ENCODE measurements around the gene ARHGAP11A. TPM values are rescaled to one million over a fixed set of nuclear protein-coding genes. Genes with fewer than 3 reads are reported as not detected.
"Not testable (repeated sequence)": the region's sequence is repeated elsewhere in the genome, so short reads cannot be mapped to it uniquely, and the experiment has no call there.

Gene ARHGAP11A, protein sequence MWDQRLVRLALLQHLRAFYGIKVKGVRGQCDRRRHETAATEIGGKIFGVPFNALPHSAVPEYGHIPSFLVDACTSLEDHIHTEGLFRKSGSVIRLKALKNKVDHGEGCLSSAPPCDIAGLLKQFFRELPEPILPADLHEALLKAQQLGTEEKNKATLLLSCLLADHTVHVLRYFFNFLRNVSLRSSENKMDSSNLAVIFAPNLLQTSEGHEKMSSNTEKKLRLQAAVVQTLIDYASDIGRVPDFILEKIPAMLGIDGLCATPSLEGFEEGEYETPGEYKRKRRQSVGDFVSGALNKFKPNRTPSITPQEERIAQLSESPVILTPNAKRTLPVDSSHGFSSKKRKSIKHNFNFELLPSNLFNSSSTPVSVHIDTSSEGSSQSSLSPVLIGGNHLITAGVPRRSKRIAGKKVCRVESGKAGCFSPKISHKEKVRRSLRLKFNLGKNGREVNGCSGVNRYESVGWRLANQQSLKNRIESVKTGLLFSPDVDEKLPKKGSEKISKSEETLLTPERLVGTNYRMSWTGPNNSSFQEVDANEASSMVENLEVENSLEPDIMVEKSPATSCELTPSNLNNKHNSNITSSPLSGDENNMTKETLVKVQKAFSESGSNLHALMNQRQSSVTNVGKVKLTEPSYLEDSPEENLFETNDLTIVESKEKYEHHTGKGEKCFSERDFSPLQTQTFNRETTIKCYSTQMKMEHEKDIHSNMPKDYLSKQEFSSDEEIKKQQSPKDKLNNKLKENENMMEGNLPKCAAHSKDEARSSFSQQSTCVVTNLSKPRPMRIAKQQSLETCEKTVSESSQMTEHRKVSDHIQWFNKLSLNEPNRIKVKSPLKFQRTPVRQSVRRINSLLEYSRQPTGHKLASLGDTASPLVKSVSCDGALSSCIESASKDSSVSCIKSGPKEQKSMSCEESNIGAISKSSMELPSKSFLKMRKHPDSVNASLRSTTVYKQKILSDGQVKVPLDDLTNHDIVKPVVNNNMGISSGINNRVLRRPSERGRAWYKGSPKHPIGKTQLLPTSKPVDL
- polyA plus RNA-seq (2013, experiment 1 of 4) = 53.6 TPM
- polyA plus RNA-seq (2013, experiment 2 of 4) = 45.3 TPM
- 40.7 TPM for polyA plus RNA-seq (2013, experiment 3 of 4)
- polyA plus RNA-seq (2013, experiment 4 of 4) = 40.2 TPM

DNA sequence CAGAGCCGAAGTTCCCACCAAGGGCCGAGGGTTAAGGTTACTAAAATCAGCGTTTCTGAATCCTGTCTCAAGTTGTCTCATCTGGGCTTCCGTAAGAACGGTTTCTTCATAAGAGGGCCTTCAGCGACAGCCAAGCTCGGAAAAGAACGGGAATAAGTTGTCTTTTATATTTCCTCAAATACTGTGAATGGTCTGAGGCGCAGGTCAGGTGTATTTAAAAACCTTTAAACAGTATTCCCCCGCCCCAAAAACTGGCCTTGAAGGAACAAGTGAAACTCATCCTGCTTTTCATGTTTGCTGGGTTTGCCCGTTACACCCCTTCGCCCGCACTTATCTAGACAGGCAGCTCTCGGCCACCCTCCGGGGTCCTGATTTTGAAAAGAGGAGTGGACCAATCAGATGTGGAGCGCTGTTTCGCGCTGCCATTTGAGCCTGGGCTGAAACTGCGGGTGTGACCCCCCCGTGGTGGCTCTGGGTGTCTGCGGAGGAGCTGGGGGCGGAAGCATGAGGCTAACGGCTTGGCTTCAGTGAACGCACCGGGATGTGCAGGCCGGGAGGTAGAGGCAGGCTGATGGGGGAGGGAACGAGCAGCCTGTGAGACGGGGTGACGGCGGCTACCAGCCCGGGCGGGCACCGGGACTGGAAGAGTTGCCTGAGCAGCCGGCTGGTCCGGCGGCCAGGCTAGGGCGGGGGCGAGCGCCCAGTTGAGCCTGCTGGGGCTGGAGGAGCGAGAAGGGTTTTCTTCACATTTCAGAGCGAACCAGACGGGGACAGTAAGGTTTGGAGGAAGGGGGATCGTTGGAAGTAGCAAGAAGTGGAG, at the start of gene ARHGAP11A:
ARHGAP11A (plus strand) TSS at position 454 of the 820 bp plus-strand sequence. CDS start 708 bp downstream, outside the sequence.
- not testable (repeated sequence) for H3K9me3 ChIP-seq (ENCODE audit: control insufficient read depth, low read length); H3K4me1 ChIP-seq (ENCODE audit: control insufficient read depth, insufficient read depth, low read length); H3K27me3 ChIP-seq (ENCODE audit: control insufficient read depth, insufficient read depth, low read length, poor library complexity, severe bottlenecking); H3K36me3 ChIP-seq (ENCODE audit: control insufficient read depth, insufficient read depth, low read length)
- peak within 1 kb of the TSS; percentile 58 for H3K4me3 ChIP-seq (ENCODE audit: insufficient read depth, low read depth, low read length)
- 0 to 1% methylated on average over 21 to 27 of the region's 43 CpGs for WGBS, 2 experiments
- peak within 1 kb of the TSS; percentile 82 for H3K27ac ChIP-seq (ENCODE audit: insufficient read depth, low read depth, low read length, poor library complexity, severe bottlenecking)

DNA sequence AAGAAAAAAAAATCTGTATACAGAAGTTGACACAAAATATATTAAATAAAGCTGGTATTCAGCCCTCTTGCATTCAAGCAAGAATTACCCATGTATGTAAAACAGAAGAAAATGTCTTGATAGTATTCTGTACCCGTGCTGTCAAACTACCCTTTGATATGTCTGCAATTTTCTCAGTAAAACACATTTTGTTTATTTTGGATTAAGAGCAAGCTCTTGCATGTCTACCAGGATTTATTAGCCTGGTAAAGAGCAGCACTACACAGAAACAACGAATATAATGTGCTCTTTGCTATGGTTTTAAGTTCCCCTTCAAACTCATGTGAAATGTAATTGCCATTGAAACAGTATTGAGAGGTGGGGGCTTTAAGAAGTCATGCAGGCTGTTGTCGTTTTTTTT, 46.3 kb upstream of the ARHGAP11A start:
- H3K9me3 ChIP-seq (ENCODE audit: control insufficient read depth, low read length); H3K4me3 ChIP-seq (ENCODE audit: insufficient read depth, low read depth, low read length); H3K27me3 ChIP-seq (ENCODE audit: control insufficient read depth, insufficient read depth, low read length, poor library complexity, severe bottlenecking); H3K36me3 ChIP-seq (ENCODE audit: control insufficient read depth, insufficient read depth, low read length); H3K27ac ChIP-seq (ENCODE audit: insufficient read depth, low read depth, low read length, poor library complexity, severe bottlenecking); H3K4me1 ChIP-seq (ENCODE audit: control insufficient read depth, insufficient read depth, low read length): not testable (repeated sequence)
- no CpG with 5 or more reads among the region's 3 CpGs for WGBS, 2 experiments

GRCh38 chr15:32578482-32578881, 36.8 kb upstream of the ARHGAP11A start:
- H3K36me3 ChIP-seq (ENCODE audit: control insufficient read depth, insufficient read depth, low read length); H3K4me3 ChIP-seq (ENCODE audit: insufficient read depth, low read depth, low read length); H3K9me3 ChIP-seq (ENCODE audit: control insufficient read depth, low read length); H3K27ac ChIP-seq (ENCODE audit: insufficient read depth, low read depth, low read length, poor library complexity, severe bottlenecking); H3K27me3 ChIP-seq (ENCODE audit: control insufficient read depth, insufficient read depth, low read length, poor library complexity, severe bottlenecking); H3K4me1 ChIP-seq (ENCODE audit: control insufficient read depth, insufficient read depth, low read length): not testable (repeated sequence)
- 20% methylated on average over 1 of the region's 4 CpGs; no CpG with 5 or more reads in 1 of the 2 experiments for WGBS, 2 experiments

GRCh38 chr15:32585844-32586243, 29.5 kb upstream of the ARHGAP11A start:
- not testable (repeated sequence) for H3K9me3 ChIP-seq (ENCODE audit: control insufficient read depth, low read length); H3K4me1 ChIP-seq (ENCODE audit: control insufficient read depth, insufficient read depth, low read length); H3K36me3 ChIP-seq (ENCODE audit: control insufficient read depth, insufficient read depth, low read length); H3K4me3 ChIP-seq (ENCODE audit: insufficient read depth, low read depth, low read length); H3K27ac ChIP-seq (ENCODE audit: insufficient read depth, low read depth, low read length, poor library complexity, severe bottlenecking); H3K27me3 ChIP-seq (ENCODE audit: control insufficient read depth, insufficient read depth, low read length, poor library complexity, severe bottlenecking)
- whole genome bisulfite sequencing, 2 experiments = 89 to 91% methylated on average over 1 to 2 of the region's 4 CpGs

- not testable (repeated sequence) for H3K4me3 ChIP-seq (ENCODE audit: insufficient read depth, low read depth, low read length); H3K9me3 ChIP-seq (ENCODE audit: control insufficient read depth, low read length); H3K4me1 ChIP-seq (ENCODE audit: control insufficient read depth, insufficient read depth, low read length); H3K27ac ChIP-seq (ENCODE audit: insufficient read depth, low read depth, low read length, poor library complexity, severe bottlenecking); H3K27me3 ChIP-seq (ENCODE audit: control insufficient read depth, insufficient read depth, low read length, poor library complexity, severe bottlenecking); H3K36me3 ChIP-seq (ENCODE audit: control insufficient read depth, insufficient read depth, low read length)
- no CpG with 5 or more reads among the region's 8 CpGs for WGBS, 2 experiments
Measured at GRCh38 chr15:32593151-32593550, 22.2 kb upstream of the ARHGAP11A start, which contains the start of gene GOLGA8N. GOLGA8N (plus strand) TSS chr15:32593456.

DNA sequence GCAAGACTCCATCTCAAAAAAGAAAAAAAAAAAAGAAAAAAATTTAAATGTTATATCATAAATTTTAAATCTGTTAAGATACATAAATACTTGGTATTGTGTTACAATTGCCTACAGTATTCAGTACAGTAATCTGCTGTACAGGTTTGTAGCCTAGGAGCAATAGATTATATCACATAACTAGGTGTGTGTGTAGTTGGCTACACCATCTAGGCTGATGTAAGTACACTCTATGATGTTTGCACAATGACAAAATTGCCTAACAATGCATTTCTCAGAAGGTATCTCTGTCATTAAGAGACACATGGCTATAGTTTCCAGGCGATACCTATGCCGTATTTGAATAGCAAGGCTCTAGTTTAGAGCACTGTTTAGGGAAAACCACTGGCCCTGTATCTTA, 5.8 kb upstream of the ARHGAP11A start:
- H3K4me3 ChIP-seq (ENCODE audit: insufficient read depth, low read depth, low read length); H3K36me3 ChIP-seq (ENCODE audit: control insufficient read depth, insufficient read depth, low read length); H3K27ac ChIP-seq (ENCODE audit: insufficient read depth, low read depth, low read length, poor library complexity, severe bottlenecking); H3K4me1 ChIP-seq (ENCODE audit: control insufficient read depth, insufficient read depth, low read length); H3K27me3 ChIP-seq (ENCODE audit: control insufficient read depth, insufficient read depth, low read length, poor library complexity, severe bottlenecking); H3K9me3 ChIP-seq (ENCODE audit: control insufficient read depth, low read length): not testable (repeated sequence)
- 96 to 100% methylated on average over 2 of the region's 2 CpGs for WGBS, 2 experiments

DNA sequence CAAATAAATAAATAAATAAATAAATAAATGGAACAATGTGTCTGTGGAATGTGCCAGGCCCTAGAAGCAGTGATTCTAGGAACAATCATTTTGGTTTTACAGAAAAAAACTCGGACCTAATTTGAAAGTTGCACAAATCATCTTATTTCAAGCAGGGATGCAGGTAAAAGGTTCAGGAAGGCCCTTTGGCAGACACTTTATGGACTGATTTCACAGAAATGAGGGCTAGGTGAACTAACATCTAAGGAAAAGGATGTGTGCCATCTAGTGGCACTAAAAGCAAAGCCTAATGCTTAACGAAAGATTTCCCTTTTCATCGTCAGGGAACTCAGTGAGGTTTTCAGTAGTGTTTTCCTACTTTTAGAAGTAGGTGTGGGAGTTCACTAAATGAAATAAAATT, 4.6 kb upstream of the ARHGAP11A start:
- H3K4me3 ChIP-seq (ENCODE audit: insufficient read depth, low read depth, low read length); H3K27ac ChIP-seq (ENCODE audit: insufficient read depth, low read depth, low read length, poor library complexity, severe bottlenecking); H3K27me3 ChIP-seq (ENCODE audit: control insufficient read depth, insufficient read depth, low read length, poor library complexity, severe bottlenecking); H3K9me3 ChIP-seq (ENCODE audit: control insufficient read depth, low read length); H3K4me1 ChIP-seq (ENCODE audit: control insufficient read depth, insufficient read depth, low read length); H3K36me3 ChIP-seq (ENCODE audit: control insufficient read depth, insufficient read depth, low read length): not testable (repeated sequence)
- 0% methylated on average over 1 of the region's 3 CpGs for WGBS, 2 experiments

DNA sequence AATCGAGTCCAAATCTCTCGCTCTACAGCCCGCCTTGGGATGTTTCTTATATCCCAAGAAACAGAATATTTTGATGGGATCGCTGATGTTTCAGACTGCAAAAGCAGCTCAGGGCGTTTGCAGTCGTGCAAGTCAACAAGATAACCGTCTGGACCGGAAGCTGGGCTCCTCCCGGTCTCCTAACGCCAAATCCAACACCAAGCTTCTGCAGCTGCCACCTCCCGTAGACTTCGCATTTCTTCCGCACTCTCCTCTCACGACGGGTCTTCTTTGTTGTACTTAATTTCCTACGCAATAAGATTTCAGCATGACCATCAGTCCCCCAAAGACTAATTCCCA, 623 bp upstream of the ARHGAP11A start:
- H3K36me3 ChIP-seq (ENCODE audit: control insufficient read depth, insufficient read depth, low read length) = not testable (repeated sequence)
- H3K27ac ChIP-seq (ENCODE audit: insufficient read depth, low read depth, low read length, poor library complexity, severe bottlenecking) = peak overlapping the region; percentile 82
- 0% methylated on average over 12 of the region's 16 CpGs for WGBS, 2 experiments

DNA sequence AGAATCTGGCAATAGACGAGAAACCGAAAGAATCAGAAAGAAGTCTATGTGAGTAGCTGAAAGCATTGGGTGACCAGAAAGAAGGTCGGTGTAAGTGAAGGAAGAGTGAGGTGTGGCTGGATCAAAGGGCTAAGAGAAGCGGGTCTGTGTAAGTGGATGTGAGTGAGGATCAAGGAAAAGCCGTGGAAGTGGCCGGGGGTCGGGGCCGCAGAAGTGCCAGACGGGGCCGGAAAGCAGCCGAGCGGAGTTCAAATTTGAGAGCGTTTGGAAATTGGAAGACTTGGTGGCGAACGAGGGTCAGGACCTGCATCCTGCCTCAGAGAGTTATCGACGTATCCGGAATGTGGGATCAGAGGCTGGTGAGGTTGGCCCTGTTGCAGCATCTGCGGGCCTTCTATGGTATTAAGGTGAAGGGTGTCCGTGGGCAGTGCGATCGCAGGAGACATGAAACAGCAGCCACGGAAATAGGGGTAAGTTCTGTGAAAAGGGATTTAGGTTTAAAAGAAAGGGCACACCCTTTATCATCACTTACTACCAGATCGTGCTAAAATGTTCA, 645 bp downstream of the ARHGAP11A start:
- H3K36me3 ChIP-seq (ENCODE audit: control insufficient read depth, insufficient read depth, low read length); H3K4me1 ChIP-seq (ENCODE audit: control insufficient read depth, insufficient read depth, low read length); H3K9me3 ChIP-seq (ENCODE audit: control insufficient read depth, low read length); H3K27ac ChIP-seq (ENCODE audit: insufficient read depth, low read depth, low read length, poor library complexity, severe bottlenecking); H3K27me3 ChIP-seq (ENCODE audit: control insufficient read depth, insufficient read depth, low read length, poor library complexity, severe bottlenecking): not testable (repeated sequence)
- WGBS, 2 experiments = 1 to 2% methylated on average over 11 to 13 of the region's 24 CpGs
- peak overlapping the region; percentile 58 for H3K4me3 ChIP-seq (ENCODE audit: insufficient read depth, low read depth, low read length)

More for the DNA sequence above, 623 bp upstream of the ARHGAP11A start:
- H3K4me1 ChIP-seq (ENCODE audit: control insufficient read depth, insufficient read depth, low read length); H3K9me3 ChIP-seq (ENCODE audit: control insufficient read depth, low read length); H3K27me3 ChIP-seq (ENCODE audit: control insufficient read depth, insufficient read depth, low read length, poor library complexity, severe bottlenecking): not testable (repeated sequence)
- peak overlapping the region; percentile 58 for H3K4me3 ChIP-seq (ENCODE audit: insufficient read depth, low read depth, low read length)

All from ectodermal cell (in vitro differentiated cells).